IPS-18a (cell line): ENCODE data around the gene USP32.
A peak's percentile ranks its signal among the peaks of the same experiment; 100 is the strongest.
"Not testable (repeated sequence)": the region's sequence is repeated elsewhere in the genome, so short reads cannot be mapped to it uniquely, and the experiment has no call there.

ENCODE experiments used
- H3K27ac ChIP-seq: one replicate; pipeline ENCODE4 v1.5.1; 2013; ENCODE audit warnings: low read length
- H3K27me3 ChIP-seq: one replicate; pipeline ENCODE4 v1.6.1; 2013; ENCODE audit warnings: mild to moderate bottlenecking, low read length; ENCODE audit not compliant: control insufficient read depth, insufficient read depth
- H3K36me3 ChIP-seq: one replicate; pipeline ENCODE4 v1.6.1; 2013; ENCODE audit warnings: low read depth, low read length; ENCODE audit not compliant: control insufficient read depth
- H3K4me1 ChIP-seq: one replicate; pipeline ENCODE4 v1.6.1; 2013; ENCODE audit warnings: low read depth, low read length; ENCODE audit not compliant: control insufficient read depth
- H3K4me3 ChIP-seq: one replicate; pipeline ENCODE4 v1.5.1; 2013; ENCODE audit warnings: low read length
- H3K9ac ChIP-seq: one replicate; pipeline ENCODE4 v1.6.1; 2013; ENCODE audit warnings: mild to moderate bottlenecking, low read length, moderate library complexity
- H3K9me3 ChIP-seq: one replicate; pipeline ENCODE4 v1.6.1; 2013; ENCODE audit warnings: low read depth, low read length; ENCODE audit not compliant: control insufficient read depth

USP32 gene, protein sequence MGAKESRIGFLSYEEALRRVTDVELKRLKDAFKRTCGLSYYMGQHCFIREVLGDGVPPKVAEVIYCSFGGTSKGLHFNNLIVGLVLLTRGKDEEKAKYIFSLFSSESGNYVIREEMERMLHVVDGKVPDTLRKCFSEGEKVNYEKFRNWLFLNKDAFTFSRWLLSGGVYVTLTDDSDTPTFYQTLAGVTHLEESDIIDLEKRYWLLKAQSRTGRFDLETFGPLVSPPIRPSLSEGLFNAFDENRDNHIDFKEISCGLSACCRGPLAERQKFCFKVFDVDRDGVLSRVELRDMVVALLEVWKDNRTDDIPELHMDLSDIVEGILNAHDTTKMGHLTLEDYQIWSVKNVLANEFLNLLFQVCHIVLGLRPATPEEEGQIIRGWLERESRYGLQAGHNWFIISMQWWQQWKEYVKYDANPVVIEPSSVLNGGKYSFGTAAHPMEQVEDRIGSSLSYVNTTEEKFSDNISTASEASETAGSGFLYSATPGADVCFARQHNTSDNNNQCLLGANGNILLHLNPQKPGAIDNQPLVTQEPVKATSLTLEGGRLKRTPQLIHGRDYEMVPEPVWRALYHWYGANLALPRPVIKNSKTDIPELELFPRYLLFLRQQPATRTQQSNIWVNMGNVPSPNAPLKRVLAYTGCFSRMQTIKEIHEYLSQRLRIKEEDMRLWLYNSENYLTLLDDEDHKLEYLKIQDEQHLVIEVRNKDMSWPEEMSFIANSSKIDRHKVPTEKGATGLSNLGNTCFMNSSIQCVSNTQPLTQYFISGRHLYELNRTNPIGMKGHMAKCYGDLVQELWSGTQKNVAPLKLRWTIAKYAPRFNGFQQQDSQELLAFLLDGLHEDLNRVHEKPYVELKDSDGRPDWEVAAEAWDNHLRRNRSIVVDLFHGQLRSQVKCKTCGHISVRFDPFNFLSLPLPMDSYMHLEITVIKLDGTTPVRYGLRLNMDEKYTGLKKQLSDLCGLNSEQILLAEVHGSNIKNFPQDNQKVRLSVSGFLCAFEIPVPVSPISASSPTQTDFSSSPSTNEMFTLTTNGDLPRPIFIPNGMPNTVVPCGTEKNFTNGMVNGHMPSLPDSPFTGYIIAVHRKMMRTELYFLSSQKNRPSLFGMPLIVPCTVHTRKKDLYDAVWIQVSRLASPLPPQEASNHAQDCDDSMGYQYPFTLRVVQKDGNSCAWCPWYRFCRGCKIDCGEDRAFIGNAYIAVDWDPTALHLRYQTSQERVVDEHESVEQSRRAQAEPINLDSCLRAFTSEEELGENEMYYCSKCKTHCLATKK (N-terminal part only)

DNA sequence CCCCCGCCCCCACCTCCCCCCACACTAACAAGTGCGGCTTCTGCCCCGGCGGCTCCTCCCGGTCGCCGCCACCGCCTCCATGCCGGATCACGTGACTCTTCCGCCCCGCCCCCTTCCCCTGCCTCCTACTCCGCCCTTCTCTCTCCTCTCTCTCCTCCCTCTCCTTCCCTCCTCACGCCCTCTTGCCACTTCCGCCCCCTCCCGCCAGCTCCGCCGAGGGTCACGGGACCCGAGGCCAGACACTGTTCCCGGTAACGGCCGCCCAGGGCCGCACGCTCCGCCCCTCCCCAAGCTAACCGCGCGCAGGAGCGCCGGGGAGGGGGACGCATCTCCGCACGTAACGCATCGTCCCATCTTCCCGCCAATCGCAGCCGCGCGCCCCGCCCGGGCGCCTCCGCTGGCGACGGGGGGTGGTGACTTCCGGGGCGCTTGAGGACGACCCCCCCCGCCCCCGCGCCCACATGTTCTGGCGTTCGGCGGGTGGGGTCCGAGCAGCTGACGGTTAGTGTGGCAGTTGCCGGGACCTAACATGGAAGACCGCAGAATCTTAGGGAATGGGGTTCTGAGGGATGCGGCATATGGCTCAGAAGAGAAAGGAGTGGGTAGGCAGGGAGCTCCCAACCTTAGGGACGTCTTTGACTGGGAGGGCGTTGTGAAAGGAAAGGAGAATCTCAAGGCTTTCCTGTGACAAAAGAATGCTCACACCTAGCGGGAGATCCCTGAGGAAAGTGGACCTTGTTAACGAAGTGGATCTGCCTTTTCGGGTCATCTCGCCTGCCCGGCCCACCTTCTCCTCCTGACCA is at the start of gene USP32:
Gene USP32, minus strand, starts transcription at position 92 of the 803 bp plus-strand sequence. CDS start 194 bp downstream, outside the sequence.
- Histone ChIP-seq H3K4me3 (peak within 1 kb of the TSS; percentile 98), H3K27me3 (no peaks in the 10 kb centered on the region), H3K27ac (peak within 1 kb of the TSS; percentile 85), H3K9me3 (no peaks in the 10 kb centered on the region), H3K9ac (peak within 1 kb of the TSS; percentile 76), H3K4me1 (peaks cover 36% of the 10 kb centered on the region), H3K36me3 (no peaks in the 10 kb centered on the region)

DNA sequence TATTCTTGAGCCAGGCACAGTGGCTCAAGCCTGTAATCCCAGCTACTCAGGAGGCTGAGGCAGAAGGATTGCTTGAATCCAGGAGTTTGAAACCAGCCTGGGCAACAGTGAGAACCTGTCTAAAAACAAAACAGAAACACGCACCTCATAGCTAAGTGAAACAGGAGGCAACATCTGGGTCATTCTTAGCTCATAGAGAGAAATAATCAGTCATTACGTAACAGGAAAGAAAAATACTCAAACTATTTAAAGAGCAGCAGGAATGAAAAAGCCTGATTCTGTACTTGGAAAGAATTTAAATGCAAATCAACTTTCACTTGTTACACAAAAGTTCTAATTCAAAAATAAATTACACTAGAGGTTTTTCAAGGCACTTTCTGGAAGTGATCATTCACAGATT is 47.6 kb upstream of the USP32 start:
- Histone ChIP-seq H3K27ac (no peak overlapping the region), H3K4me3 (no peak overlapping the region), H3K9me3 (no peaks in the 10 kb centered on the region), H3K4me1 (peaks cover 3% of the 10 kb centered on the region), H3K36me3 (no peaks in the 10 kb centered on the region), H3K9ac (no peak overlapping the region), H3K27me3 (no peaks in the 10 kb centered on the region)

DNA sequence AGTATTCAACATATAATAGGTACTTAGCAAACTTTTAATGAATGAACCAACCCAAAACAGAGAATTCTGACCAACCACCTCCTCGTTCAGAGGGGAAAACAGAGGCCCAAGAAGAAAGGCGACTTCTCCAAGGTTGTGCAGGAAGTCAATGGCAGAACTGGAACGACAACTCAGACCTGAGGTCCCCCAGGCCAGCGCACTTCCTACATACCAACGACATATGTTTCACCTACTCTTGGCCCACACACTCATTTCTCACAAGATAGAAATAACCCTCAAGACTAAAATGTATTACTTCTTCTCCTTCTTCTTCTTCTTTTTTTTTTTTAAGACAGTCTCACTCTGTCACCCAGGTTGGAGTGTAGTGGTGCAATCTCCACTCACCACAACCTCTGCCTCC is 44.7 kb upstream of the USP32 start:
- Histone ChIP-seq H3K27ac (no peak overlapping the region), H3K4me1 (peaks cover 3% of the 10 kb centered on the region), H3K27me3 (no peaks in the 10 kb centered on the region), H3K4me3 (no peak overlapping the region), H3K9me3 (no peaks in the 10 kb centered on the region), H3K9ac (no peak overlapping the region), H3K36me3 (no peaks in the 10 kb centered on the region)

DNA sequence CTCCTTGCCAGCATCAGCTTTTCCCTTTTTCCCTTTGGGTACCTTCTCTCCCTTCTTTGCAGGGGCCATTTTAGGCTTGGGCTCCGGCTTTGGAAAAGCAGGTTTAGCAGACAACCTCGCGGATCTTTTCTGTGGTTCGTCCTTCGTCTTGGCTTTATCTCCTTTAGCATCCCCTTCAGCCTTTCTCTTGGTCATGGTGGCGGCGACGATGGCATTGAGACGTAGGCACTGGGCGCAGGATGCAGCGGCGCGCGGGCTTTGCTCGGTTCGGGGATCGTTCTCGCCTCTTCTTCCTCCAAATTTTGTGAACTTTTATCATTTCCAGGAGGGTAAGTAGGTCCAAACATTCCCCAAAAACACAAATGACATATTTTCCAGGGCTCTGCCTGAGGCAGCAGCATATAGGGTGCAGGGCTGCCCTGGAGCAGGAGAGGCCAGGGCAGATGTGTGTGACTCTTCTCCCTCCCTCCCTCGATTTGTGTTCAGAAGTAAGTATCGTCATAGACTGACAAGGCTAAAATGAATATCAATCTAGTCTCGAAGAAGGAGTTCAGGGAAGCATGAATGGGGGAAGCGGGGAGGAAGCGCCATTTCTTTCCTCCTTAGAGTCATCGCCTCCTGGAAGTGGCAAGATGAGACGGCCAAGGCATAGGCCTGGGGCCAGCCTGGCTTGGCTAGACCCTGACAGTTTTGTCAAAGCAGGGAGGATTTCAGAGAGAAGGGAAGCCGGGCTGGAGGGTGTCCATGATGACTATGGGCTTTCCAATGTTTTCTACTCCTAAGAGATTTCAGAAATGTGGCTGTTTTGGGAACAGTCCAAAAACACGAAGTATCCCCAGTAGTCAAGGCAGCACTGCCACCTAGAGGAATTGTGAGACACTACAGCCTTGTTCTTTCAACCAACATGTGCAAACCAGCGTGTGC is 43.6 kb upstream of the USP32 start:
- no peaks in the 10 kb centered on the region for H3K9me3 ChIP-seq
- H3K9ac ChIP-seq: no peak overlapping the region
- H3K4me3 ChIP-seq: no peak overlapping the region
- H3K27ac ChIP-seq: no peak overlapping the region
- peaks cover 3% of the 10 kb centered on the region for H3K4me1 ChIP-seq
- H3K36me3 ChIP-seq: no peaks in the 10 kb centered on the region
- H3K27me3 ChIP-seq: no peaks in the 10 kb centered on the region

DNA sequence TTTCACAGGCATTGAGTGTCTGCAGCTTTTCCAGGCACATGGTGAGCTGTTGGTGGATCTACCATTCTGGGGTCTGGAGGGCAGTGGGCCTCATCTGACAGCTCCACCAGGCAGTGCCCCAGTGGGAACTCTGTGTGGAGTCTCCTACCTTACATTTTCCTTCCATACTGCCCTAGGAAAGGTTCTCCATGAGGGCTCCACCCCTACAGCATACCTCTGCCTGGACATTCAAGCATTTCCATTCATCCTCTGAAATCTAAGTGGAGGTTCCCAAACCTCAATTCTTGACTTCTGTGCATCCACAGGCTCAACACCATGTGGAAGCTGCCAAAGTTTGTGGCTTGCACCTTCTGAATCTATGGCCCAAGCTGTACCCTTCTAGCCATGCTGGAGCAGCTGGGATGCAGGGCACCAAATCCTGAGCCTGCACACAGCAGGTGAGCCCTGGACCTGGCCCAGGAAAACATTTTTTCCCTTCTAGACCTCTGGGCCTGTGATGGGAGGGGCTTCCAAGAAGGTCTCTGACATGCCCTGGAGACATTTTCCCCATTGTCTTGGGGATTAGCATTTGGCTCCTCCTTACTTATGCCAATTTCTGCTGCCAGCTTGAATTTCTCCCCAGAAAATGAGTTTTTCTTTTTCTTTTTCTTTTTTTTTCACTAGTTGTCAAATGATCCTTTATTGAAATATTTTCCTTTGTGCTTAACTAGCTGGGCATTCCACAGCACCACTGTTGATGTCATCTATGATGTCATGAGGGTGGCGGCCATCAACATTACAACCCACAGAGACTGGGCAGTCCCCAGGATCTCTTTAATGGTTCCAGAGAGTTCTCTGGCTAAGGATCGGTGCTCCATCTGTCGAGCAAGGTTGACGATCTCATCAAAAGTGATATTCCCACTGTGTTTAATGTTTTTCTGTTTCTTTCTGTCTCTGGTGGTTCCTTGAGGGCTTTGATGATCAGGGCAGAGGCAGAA is 41.4 kb upstream of the USP32 start:
- not testable (repeated sequence) for H3K9me3 ChIP-seq

DNA sequence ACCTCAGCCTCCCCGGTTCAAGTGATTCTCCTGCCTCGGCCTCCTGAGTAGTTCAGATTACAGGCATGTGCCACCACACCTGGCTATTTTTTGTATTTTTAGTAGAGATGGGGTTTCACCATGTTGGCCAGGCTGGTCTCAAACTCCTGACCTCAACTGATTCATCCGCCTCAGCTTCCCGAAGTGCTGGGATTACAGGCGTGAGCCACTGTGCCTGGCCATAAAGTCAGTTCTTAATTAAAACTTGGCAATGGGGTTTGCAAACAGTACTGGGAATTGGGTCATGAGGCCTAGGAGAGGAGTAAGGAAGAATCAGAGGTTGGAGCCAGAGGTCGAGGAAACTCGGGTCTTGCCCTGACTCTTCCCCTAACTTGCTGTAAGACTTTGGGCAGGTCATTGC is 38.6 kb upstream of the USP32 start:
- H3K4me3 ChIP-seq, H3K27ac ChIP-seq, H3K9me3 ChIP-seq, H3K27me3 ChIP-seq, H3K4me1 ChIP-seq, H3K9ac ChIP-seq, H3K36me3 ChIP-seq: not testable (repeated sequence)

More for the DNA sequence above, 41.4 kb upstream of the USP32 start:
- not testable (repeated sequence) for H3K4me1 ChIP-seq, H3K27ac ChIP-seq, H3K36me3 ChIP-seq, H3K9ac ChIP-seq, H3K27me3 ChIP-seq, H3K4me3 ChIP-seq

DNA sequence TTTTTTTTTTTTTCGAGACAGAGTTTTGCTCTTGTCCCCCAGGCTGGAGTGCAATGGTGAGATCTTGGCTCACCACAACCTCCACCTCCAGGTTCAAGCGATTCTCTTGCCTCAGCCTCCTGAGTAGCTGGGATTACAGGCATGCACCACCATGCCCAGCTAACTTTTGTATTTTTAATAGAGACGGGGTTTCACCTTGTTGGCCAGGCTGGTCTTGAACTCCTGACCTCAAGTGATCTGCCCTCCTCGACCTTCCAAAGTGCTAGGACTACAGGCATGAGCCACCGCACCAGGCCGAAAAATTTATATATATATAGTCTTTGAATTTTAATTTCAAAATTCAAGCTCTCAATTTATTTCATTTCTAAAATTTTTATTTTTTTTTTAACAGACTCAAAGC is 36.6 kb upstream of the USP32 start:
- not testable (repeated sequence) for H3K27ac ChIP-seq, H3K4me3 ChIP-seq, H3K36me3 ChIP-seq, H3K27me3 ChIP-seq, H3K9ac ChIP-seq, H3K9me3 ChIP-seq, H3K4me1 ChIP-seq

DNA sequence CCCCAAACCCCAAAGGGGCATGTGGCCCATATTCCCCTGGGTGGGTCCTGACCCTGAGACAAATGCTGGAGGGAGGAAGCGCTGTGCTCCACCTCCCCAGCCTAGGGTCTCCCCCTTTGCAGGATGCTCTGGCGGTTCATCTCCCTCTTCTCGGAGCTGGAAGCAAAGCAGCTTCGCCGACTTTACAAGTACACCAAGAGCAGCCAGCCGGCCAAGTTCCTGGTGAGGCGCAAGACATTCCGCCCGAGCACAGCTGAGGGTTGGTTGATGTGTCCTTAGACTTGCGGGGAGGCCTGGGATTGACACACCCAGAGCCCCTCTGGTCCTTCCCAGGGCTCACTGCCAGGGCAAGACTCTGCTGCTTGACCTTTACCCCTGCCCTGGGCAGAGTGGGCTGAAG is 34.7 kb upstream of the USP32 start:
- no peak overlapping the region for H3K9ac ChIP-seq
- no peaks in the 10 kb centered on the region for H3K36me3 ChIP-seq
- H3K27me3 ChIP-seq: peaks cover 11% of the 10 kb centered on the region
- H3K27ac ChIP-seq: no peak overlapping the region
- H3K4me3 ChIP-seq: no peak overlapping the region
- no peaks in the 10 kb centered on the region for H3K9me3 ChIP-seq
- no peaks in the 10 kb centered on the region for H3K4me1 ChIP-seq

DNA sequence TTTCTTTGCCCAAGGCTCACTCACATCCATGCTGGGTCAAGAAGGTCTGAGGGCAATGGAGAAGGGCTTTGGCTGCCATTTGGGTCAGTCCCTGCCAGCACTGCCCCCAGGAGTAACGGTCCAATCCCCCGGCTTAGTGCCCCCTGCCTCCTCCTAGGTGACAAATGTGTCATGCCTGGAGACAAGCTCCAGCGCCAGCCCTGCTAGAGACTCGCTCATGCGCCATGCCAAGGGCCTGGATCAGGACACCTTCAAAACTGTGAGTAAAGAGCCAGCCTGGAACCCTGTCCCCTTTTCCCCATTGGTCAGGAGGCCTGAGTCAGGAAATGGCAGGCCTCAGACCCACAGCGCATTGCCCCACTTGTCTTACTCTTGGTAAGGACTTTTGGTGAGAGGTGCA is 33.7 kb upstream of the USP32 start:
- no peak overlapping the region for H3K4me3 ChIP-seq
- no peaks in the 10 kb centered on the region for H3K4me1 ChIP-seq
- no peak overlapping the region for H3K27ac ChIP-seq
- no peaks in the 10 kb centered on the region for H3K36me3 ChIP-seq
- H3K9ac ChIP-seq: no peak overlapping the region
- H3K9me3 ChIP-seq: no peaks in the 10 kb centered on the region
- H3K27me3 ChIP-seq: peaks cover 11% of the 10 kb centered on the region
